NCI-H524 (cell line): Measurements from ENCODE around the gene HLA-DRA.

Source experiments
- DNase-seq, 2 experiments: peaks; one replicate each; lab custom pipeline; 2025; lab: John Stamatoyannopoulos, UW

Gene HLA-DRA

GRCh38 chr6:32439602-32440214, at the start of gene HLA-DRA:
Gene HLA-DRA (plus strand): TSS chr6:32439887. CDS start chr6:32439951, 64 bp downstream.
- DNase-seq, result no peak

GRCh38 chr6:32391505-32391904, 48.2 kb upstream of the HLA-DRA start:
- DNase-seq, result no peak

- DNase-seq, result no peak
Measured at GRCh38 chr6:32393665-32394420, 45.8 kb upstream of the HLA-DRA start.

GRCh38 chr6:32396028-32396427, 43.7 kb upstream of the HLA-DRA start:
- no peak for DNase-seq

- no peak for DNase-seq
Measured at GRCh38 chr6:32397252-32397920, 42.3 kb upstream of the HLA-DRA start.

GRCh38 chr6:32401284-32401963, 38.3 kb upstream of the HLA-DRA start:
- no peak for DNase-seq

- DNase-seq, result no peak
Measured at GRCh38 chr6:32402812-32403211, 36.9 kb upstream of the HLA-DRA start.

GRCh38 chr6:32405656-32406055, 34.0 kb upstream of the HLA-DRA start:
- DNase-seq, result no peak

- no peak for DNase-seq
Measured at GRCh38 chr6:32406197-32406596, 33.5 kb upstream of the HLA-DRA start.

- DNase-seq, result no peak
Measured at GRCh38 chr6:32406857-32407256, 32.8 kb upstream of the HLA-DRA start, which contains the start of gene BTNL2. Gene BTNL2 (minus strand): TSS chr6:32407181. CDS start chr6:32407123, 58 bp downstream.

- DNase-seq, result no peak
Measured at GRCh38 chr6:32410906-32411305, 28.8 kb upstream of the HLA-DRA start.

- no peak for DNase-seq
Measured at GRCh38 chr6:32411566-32412327, 27.9 kb upstream of the HLA-DRA start.

- DNase-seq, result peak; percentile 25 to 58
Measured at GRCh38 chr6:32413427-32414047, 26.1 kb upstream of the HLA-DRA start.

GRCh38 chr6:32415521-32416019, 24.1 kb upstream of the HLA-DRA start:
- DNase-seq, result peak; percentile 15 to 50

GRCh38 chr6:32416036-32416435, 23.7 kb upstream of the HLA-DRA start:
- DNase-seq, result no peak

- no peak for DNase-seq
Measured at GRCh38 chr6:32424589-32425300, 14.9 kb upstream of the HLA-DRA start.

- DNase-seq, result no peak
Measured at GRCh38 chr6:32426338-32426737, 13.3 kb upstream of the HLA-DRA start.

GRCh38 chr6:32427218-32427617, 12.5 kb upstream of the HLA-DRA start:
- DNase-seq, result no peak

GRCh38 chr6:32427934-32428474, 11.7 kb upstream of the HLA-DRA start:
- no peak for DNase-seq

- DNase-seq, result no peak
Measured at GRCh38 chr6:32430179-32430578, 9.5 kb upstream of the HLA-DRA start.
